Measurements from ENCODE around the gene COPS4.
"Not testable (repeated sequence)": the region's sequence is repeated elsewhere in the genome, so short reads cannot be mapped to it uniquely, and the experiment has no call there.

COPS4 gene

GRCh38 chr4:83084956-83085355 is 50.0 kb downstream of the COPS4 start:
- DNase-seq (ENCODE audit: low read depth) = not testable (repeated sequence)

DNA sequence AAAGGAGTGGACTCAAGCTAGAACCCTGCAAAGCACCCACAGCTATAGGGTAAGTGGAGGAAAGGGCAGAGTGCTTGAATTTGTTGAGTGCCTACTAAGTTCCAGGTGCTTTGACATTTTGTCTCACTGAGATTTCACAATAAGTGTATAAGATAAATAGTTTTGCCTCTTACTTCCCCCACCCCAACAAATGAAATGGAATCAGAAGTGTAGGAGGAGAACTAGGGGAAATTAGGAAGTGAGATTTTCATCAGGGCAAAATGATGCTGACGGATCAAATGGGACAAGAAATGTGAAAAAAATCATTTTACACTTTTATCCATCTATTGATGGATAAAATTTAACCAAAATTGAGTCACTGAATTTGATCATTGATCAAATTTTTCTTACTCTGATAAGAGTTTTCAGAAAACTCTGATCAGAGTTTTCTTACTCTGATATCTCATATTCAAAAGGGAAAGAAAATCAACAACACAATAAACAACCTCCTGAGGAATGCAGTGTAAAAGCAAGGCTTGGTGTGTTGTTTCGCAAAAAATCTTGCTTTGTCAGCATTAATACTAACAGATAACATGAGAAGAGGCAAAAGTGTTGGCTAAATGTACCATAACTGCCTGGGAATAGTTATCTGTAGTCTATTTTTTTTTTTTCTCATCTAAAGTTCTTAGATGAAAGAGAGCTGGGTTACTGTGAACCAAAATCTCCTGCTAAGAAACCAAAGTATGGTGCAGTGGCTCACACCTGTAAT is 54.6 kb downstream of the COPS4 start:
- no peak for DNase-seq (ENCODE audit: low read depth)

- DNase-seq (ENCODE audit: low read depth) = no peak
These were observed 58.2 kb downstream of the COPS4 start for GRCh38 chr4:83093060-83093640.

DNA sequence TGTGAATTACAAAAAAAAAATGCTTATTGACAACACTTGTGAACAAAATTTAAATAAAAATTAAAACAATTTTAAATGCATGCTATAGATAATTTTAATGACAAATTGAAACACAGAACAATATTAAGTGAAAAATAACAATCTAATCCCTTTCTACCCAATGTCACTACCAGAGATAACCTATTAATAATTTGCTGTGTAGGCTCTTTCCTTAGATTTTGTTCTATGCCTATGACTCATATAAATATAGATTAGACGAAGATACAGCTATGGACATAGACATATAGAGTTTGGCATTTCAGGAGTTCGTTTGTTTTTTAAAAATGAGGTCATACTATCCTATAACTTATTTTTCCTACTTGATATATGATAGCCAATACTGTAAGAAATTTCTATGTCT is 61.4 kb downstream of the COPS4 start:
- no peak for DNase-seq (ENCODE audit: low read depth)

DNA sequence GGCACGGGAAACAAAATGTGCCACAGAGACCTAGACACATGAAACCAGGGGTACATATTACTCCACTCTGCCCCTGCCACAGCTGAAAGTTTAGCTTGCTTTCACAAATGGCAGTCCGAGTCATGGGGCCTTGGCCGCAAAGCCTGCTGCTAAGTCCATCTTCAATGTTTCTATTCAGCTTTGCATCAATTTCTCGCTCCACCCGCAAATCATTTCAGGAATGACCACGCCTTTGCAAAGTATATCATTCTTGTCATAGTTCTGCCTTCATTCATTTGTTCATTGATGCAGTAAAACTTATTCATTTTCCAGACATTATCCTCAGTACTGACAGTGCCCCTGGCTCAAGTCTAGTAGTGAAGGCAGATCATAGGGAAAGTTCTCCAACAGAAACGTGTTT is 70.0 kb downstream of the COPS4 start:
- no peak for DNase-seq (ENCODE audit: low read depth)

DNA sequence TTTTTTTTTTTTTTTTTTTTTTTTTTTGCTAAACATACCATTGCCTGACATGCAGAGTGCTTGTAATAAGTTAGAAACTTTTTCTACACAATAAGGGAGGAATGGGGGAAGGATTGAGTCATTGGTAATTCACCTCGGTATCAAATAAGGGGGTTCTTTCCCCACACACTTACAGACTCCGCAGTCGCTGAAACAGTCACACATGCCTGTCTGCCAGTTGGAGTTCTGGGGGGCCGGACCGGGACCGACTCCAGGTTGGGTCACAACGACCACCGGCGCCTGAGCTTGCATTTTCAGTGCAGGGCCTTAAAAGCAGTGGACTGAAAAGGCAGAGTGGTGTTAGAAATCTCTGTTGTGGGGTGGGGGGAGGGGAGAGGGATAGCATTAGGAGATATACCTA is 72.6 kb downstream of the COPS4 start:
- no peak for DNase-seq (ENCODE audit: low read depth)

- no peak for DNase-seq (ENCODE audit: low read depth)
These were observed 73.3 kb downstream of the COPS4 start for GRCh38 chr4:83108101-83108861.

- DNase-seq (ENCODE audit: low read depth) = no peak
These were observed 74.7 kb downstream of the COPS4 start for GRCh38 chr4:83109480-83110222.

DNA sequence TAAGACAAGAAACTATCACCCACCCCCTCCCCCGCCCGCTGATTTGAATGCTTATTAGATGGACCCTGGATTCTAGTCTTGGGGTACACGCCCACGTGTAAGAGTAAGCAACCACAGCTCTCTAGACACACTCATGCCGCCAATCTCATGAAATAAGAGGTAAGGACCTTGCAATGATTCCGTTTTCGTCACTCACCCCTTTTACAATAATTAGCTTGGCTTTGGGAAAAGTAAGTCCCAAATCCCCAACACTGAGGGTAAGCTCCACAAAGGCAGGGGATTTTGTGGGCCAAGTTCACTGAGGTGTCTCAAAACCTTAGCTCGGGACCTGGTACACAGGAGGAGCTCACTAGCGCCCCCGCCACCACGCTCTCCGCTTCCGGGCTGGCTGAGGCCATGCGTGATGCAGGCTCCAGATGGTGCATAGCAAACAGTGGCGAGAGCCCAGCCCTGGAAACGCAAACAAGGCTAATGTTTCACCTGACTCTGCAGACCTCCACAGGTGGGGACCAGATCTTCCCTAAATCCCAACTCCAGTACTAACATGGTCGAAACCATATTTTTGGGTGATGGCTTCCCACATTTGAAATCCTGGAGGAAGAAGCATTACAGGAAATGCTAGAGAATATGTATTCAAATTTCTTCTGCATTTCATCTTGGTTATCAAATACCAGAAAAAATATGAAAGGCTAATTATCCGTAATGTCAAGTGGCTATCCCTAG is 75.4 kb downstream of the COPS4 start:
- DNase-seq (ENCODE audit: low read depth) = peak; percentile 84

GRCh38 chr4:83110970-83111750 is 76.2 kb downstream of the COPS4 start:
- no peak for DNase-seq (ENCODE audit: low read depth)

DNA sequence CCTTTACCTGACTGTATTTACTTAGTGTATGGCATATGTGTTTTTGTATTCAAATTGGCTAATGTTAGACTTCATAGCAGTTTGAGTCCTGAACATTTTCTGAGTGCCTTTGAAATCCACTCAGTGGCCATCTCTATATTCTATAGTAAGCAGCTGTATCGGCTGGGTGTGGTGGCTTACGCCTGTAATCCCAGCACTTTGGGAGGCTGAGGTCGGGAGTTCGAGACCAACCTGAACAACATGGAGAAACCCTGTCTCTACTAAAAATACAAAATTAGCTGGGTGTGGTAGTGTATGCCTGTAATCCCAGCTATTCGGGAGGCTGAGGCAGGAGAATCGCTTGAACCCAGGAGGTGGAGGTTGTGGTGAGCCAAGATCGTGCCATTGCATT is 76.8 kb downstream of the COPS4 start:
- DNase-seq (ENCODE audit: low read depth) = not testable (repeated sequence)

- DNase-seq (ENCODE audit: low read depth) = no peak
These were observed 77.2 kb downstream of the COPS4 start for GRCh38 chr4:83112231-83112630.

DNA sequence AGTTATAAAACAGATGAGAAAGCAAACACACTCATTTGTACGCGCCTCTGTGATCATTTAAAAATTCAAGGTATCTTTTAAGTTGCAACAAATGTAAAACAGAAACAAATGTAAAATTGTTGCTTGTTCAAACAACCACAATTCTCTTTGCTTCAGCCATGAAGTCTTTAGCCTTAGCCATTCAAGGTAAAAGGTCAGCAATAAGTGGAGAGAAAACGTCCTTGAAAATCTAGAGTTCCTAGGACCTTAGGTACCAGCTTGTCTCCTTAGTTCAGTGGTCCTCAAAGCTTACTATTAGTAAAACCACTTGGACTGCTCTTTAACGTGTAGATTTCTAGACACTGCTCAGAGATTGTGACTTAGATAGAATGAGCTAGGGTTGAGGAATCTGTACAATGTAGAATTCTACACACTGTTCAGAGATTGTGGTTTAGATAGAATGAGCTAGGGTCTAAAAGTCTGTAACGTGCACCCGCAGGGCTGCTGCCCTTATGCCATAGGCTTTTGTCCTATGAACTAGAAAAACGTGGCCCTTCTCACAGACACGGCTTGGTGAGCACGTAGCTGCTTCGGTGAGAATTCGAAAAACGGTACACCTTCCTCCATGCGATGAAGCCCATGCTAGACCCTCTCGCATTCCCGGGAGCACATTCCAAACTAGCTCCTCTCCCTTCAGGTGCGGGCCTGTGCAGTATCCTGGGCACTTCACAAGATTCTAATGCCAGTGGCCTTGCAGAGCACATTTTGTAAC is 77.9 kb downstream of the COPS4 start:
- no peak for DNase-seq (ENCODE audit: low read depth)

- DNase-seq (ENCODE audit: low read depth) = no peak
These were observed 78.4 kb downstream of the COPS4 start for GRCh38 chr4:83113429-83113786.

- DNase-seq (ENCODE audit: low read depth) = no peak
These were observed 79.6 kb downstream of the COPS4 start, which contains the start of gene PLAC8 for GRCh38 chr4:83114576-83114975. Gene PLAC8 (minus strand): TSS chr4:83114729. CDS start chr4:83107921, 6,808 bp downstream.

GRCh38 chr4:83115000-83115399 is 80.0 kb downstream of the COPS4 start:
- no peak for DNase-seq (ENCODE audit: low read depth)

- no peak for DNase-seq (ENCODE audit: low read depth)
These were observed 80.8 kb downstream of the COPS4 start for GRCh38 chr4:83115656-83116285.

- no peak for DNase-seq (ENCODE audit: low read depth)
These were observed 83.9 kb downstream of the COPS4 start for GRCh38 chr4:83118869-83119268.

DNA sequence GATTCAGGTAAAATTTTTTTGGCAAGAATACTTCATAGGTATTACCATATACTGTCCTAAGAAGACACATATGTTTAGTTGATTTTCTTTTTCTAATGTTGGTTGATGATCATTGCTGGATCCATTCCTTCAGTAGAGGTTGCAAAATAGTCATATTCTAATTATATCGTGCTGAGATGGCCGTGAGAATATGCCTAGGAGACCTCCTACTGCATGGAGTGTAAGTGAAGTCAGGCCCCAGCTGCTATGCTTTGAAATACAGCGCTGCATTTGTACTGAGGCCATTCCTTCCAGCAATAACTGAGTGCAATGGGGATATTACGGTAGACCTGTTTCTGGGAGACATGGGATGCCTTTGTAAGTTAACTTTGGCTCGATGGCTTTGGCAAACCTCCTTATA is 86.3 kb downstream of the COPS4 start:
- no peak for DNase-seq (ENCODE audit: low read depth)

Data from activated T-cell treated with anti-CD3 and anti-CD28 coated beads for 24 hours (primary cell).